HUDEP-2 (cell line): ENCODE measurements around the gene ALPK3.

Experiments
- DNase-seq, 76 experiments: peaks; one replicate each; lab custom pipeline; 2025; ENCODE audit not compliant: unreplicated experiment in 76 of 76; lab: John Stamatoyannopoulos, UW

The ALPK3 gene

GRCh38 chr15:84823282-84823878 lies 6.2 kb downstream of the ALPK3 start:
- DNase-seq: no peak

- DNase-seq: no peak
These were observed 7.3 kb downstream of the ALPK3 start for GRCh38 chr15:84824260-84825007.

- peak in 16 of 76 experiments; percentile 2 to 45 (median 11) for DNase-seq
These were observed 9.2 kb downstream of the ALPK3 start for GRCh38 chr15:84826369-84826823.

- no peak for DNase-seq
These were observed 10.1 kb downstream of the ALPK3 start for GRCh38 chr15:84827246-84827645.

- DNase-seq: no peak
These were observed 11.1 kb downstream of the ALPK3 start for GRCh38 chr15:84828086-84828908.

- no peak for DNase-seq
These were observed 12.3 kb downstream of the ALPK3 start for GRCh38 chr15:84829428-84829827.

- DNase-seq: no peak
These were observed 12.9 kb downstream of the ALPK3 start for GRCh38 chr15:84830036-84830435.

- DNase-seq: no peak
These were observed 13.9 kb downstream of the ALPK3 start for GRCh38 chr15:84831028-84831427.

- DNase-seq: no peak
These were observed 14.5 kb downstream of the ALPK3 start for GRCh38 chr15:84831613-84832012.

GRCh38 chr15:84832448-84833040 lies 15.4 kb downstream of the ALPK3 start:
- no peak for DNase-seq

GRCh38 chr15:84833447-84834228 lies 16.5 kb downstream of the ALPK3 start:
- no peak for DNase-seq

- DNase-seq: no peak
These were observed 17.2 kb downstream of the ALPK3 start for GRCh38 chr15:84834229-84834955.

GRCh38 chr15:84834969-84835368 lies 17.8 kb downstream of the ALPK3 start:
- no peak for DNase-seq

GRCh38 chr15:84835661-84836337 lies 18.6 kb downstream of the ALPK3 start:
- no peak for DNase-seq

- no peak for DNase-seq
These were observed 19.7 kb downstream of the ALPK3 start for GRCh38 chr15:84836844-84837243.

GRCh38 chr15:84839714-84840113 lies 22.6 kb downstream of the ALPK3 start:
- no peak for DNase-seq

- no peak for DNase-seq
These were observed 23.1 kb downstream of the ALPK3 start for GRCh38 chr15:84840255-84840654.

GRCh38 chr15:84840741-84841429 lies 23.7 kb downstream of the ALPK3 start:
- DNase-seq: peak in 5 of 76 experiments; percentile 5 to 35 (median 13)
